Vagina (tissue), 2 donors: ENCODE measurements around the gene RIN3.

Experiments
- CTCF ChIP-seq, 3 experiments: fragments of 450-650 bp in 2 of 3; fragments of 200-600 bp in 1 of 3; sonication (generic) in 1 of 3; IDR thresholded peaks; one replicate each; pipeline ENCODE4 v1.5.1; 2017 to 2019; ENCODE audit warnings: antibody characterized with exemption in 3 of 3, mild to moderate bottlenecking in 2 of 3, moderate library complexity in 2 of 3
- POLR2AphosphoS5 ChIP-seq, 2 donors: sonication (generic); formaldehyde crosslinking; IDR thresholded peaks; one replicate each; pipeline ENCODE4 v1.9.0; 2017; ENCODE audit warnings: antibody characterized with exemption in 2 of 2, mild to moderate bottlenecking in 2 of 2, low read depth in 1 of 2; ENCODE audit not compliant: insufficient read depth in 1 of 2

GRCh38 chr14:92579244-92579936, 65.8 kb downstream of the RIN3 start:
- TF ChIP-seq CTCF (IDR thresholded peaks at IDR 0.05) (no peak), POLR2AphosphoS5 (IDR thresholded peaks at IDR 0.05; ENCODE audit: insufficient read depth in 1 of 2, low read depth in 1 of 2) (no peak)
